HG02840 (cell line): ENCODE results near the gene DMXL2.
"Not testable (repeated sequence)": the region's sequence is repeated elsewhere in the genome, so short reads cannot be mapped to it uniquely, and the experiment has no call there.

Experiments
- ATAC-seq: cut with Tn5 transposase; IDR thresholded peaks from one replicate; pipeline ENCODE4 v1.9.1; 2021; ENCODE audit warnings: mild to moderate bottlenecking, moderate library complexity, moderate number of reproducible peaks; ENCODE audit not compliant: unreplicated experiment, low FRiP score

Gene DMXL2

DNA sequence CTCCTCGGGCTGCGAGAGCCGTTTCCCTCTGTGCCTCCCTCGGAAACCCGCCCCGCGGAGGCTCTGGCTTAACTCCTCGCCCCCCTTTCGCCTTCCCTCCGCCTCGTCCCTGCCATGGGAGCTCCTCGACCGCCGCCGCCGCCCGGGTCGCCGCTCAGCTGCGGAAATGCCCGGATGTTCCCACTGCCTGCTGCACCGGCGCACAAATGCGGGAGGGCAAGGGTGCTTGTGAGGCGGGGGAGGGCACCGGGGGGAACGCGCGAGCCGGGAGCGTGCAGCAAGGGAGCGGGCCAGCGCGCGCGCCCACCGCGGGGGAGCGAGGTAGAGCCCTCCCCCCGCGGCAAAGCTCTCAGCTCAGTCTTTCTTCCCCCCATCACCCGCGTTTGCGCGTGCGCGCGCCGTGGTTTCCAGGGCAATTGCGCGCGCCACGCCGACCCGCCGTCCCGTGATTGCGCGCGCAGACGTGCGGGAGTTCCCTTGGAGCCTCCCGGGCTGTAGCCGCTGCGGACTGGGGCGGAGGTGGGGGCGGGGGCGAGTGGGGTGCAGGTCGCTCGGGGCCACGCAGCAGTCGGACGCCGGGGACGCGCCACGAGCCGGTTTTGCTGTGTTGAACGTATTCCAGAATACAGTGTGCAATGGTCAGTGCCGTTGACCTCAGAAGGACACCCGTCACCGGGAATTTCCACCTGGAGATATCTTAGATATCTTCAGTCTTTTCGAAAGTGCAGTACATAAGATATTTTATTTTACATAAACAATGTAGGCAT, at the start of gene DMXL2:
Gene DMXL2, minus strand, starts transcription at position 168 of the 767 bp plus-strand sequence. CDS start 226 bp downstream, outside the sequence.
- peak; percentile 39 for ATAC-seq

- no peak for ATAC-seq
Measured at GRCh38 chr15:51672155-51672687, 49.6 kb upstream of the DMXL2 start.

DNA sequence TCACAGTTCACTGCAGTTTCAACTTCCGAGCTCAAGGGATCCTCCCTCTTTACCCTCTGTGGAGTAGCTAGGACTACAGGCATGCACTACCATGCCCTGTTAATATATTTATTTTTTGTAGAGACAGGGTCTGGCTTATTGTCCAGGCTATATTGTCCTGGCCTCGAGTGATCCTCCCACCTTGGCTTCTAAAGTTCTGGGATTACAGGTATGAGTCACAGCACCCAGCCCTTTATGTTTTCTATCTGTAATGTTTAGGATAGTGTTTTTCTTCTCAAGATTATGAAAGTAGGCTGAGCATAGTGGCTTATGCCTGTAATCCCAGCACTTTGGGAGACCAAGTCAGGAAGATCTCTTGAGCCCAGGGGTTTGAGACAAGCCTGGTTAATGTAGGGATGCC, 46.8 kb upstream of the DMXL2 start:
- ATAC-seq = no peak

GRCh38 chr15:51668446-51668845, 45.9 kb upstream of the DMXL2 start:
- ATAC-seq = no peak

DNA sequence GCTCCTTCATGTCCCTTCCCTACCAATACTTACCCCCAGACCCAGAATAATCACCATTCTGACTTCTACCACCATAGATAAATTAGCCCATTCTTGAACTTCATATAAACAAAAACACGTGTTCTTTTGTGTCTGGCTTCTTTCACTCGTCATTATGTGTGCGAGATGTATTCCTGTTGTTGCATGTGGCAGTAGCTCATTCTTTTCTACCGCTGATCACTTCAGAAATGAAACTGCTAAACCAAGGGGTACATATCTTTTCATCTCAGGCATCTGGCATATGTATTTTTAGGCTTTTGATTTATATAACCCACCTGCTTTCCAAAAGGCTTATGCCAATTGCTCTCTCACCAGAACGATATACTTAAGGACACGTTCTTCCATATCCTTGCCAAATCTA, 44.9 kb upstream of the DMXL2 start:
- ATAC-seq = no peak

DNA sequence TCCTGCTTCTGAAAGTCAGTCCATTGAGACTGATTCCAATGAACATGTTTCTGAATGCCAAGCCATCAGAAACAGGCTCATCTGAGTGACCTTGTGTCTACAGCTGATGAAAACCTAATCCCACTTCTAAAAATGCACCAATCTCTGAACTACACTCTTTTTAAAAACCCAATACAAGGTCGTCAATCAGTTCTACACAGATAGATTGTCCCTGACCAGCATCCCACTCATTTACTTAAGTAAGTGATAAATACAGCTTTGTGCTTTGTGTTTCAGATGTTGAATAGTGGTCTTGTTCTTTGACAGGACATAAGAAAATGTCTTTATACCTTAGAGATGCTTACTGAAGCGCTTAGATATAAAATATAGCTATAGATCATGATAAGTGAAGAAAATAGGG, 38.5 kb upstream of the DMXL2 start:
- ATAC-seq = no peak

GRCh38 chr15:51658664-51659063, 36.1 kb upstream of the DMXL2 start:
- no peak for ATAC-seq

DNA sequence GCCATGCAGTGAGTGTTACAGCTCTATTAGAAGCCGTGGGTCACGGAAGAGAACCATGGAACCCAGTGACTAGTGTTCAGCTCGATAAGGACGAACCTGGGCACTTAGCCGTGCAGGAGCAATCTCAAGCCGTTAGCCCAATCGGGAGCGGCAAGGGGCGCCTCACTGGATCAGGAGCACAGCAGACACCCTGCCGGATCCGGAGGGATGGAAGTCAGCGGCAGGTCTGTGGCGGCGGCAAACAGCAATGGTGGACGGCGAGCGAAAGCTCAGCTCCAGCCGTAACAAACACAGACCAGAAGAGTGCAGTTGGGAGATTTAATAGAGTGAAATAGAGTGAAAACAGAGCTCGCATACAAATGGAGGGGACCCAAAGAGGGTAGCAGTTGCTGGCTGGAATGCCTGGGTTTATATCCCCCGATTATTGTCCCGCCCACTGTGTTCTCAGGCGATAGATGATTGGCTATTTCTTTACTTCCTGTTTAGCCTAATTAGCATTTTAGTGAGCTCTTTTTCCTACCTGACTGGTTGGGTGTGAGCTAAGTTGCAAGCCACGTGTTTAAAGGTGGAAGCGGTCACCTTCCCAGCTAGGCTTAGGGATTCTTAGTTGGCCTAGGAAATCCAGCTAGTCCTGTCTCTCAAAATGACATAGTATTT, 33.0 kb upstream of the DMXL2 start:
- not testable (repeated sequence) for ATAC-seq

- no peak for ATAC-seq
Measured at GRCh38 chr15:51652084-51652668, 29.6 kb upstream of the DMXL2 start.

DNA sequence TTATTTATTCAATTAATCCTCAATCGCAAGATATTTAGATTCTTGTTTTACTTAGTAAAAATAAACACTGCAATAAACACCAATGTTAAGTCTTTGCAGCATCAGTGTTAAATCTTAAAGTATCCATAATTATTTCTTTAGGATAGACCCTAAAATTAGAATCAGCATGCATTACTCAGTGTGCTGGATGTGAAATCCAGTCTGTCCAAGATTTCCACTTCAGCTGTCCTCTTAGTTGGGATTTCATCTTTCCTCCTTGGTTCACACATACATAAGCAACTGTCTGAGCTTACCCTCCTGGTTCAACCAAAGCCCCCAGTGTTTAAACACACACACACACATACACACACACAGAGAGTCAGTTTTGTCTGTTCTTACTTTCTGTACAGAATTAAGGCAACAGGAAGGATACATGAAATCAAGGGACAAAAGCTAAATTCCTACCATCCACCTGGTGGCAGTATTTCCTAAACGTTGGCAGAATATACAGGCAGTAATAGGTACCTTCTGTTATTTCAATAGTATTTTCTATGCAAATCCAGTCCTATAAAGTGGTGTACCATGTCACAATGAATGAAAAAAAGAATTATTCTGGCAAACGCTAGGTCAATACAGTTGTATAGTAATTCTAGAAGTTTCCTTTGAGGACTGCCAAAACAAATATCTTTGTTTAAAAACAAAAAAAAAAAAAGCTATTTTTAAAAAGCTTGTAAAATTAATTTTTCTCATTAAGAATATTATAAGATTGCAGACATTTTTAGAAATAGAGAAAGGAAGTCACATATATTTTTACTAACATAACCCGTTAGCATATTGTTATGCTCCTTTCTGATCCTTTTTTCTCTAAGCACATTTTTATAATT, 27.3 kb upstream of the DMXL2 start:
- ATAC-seq = no peak

- ATAC-seq = not testable (repeated sequence)
Measured at GRCh38 chr15:51648643-51649042, 26.1 kb upstream of the DMXL2 start.

- ATAC-seq = not testable (repeated sequence)
Measured at GRCh38 chr15:51648101-51648500, 25.5 kb upstream of the DMXL2 start.

- no peak for ATAC-seq
Measured at GRCh38 chr15:51647128-51647562, 24.6 kb upstream of the DMXL2 start.

- no peak for ATAC-seq
Measured at GRCh38 chr15:51642696-51643095, 20.1 kb upstream of the DMXL2 start.

GRCh38 chr15:51641490-51642130, 19.0 kb upstream of the DMXL2 start:
- no peak for ATAC-seq

GRCh38 chr15:51634591-51635198, 12.1 kb upstream of the DMXL2 start:
- ATAC-seq = no peak

GRCh38 chr15:51629612-51630011, 7.0 kb upstream of the DMXL2 start:
- no peak for ATAC-seq

DNA sequence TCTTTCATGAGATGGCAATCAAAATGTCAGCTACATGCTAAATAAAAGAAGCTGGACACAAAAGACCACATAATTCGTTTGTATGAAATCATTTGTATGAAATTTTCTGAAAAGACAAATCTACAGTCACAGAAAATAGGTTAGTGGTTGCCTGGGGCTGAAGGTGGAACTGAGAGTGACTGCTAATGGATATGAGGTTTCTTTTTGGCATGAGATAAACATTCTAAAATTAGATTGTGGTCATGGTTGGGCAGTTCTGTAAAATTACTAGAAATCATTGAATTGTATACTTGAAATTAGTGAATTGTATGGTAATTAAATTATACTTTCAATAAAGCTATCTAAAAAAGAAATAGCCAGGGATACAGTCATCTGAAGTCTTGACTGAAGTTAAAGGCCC, 2.7 kb upstream of the DMXL2 start:
- ATAC-seq = no peak

DNA sequence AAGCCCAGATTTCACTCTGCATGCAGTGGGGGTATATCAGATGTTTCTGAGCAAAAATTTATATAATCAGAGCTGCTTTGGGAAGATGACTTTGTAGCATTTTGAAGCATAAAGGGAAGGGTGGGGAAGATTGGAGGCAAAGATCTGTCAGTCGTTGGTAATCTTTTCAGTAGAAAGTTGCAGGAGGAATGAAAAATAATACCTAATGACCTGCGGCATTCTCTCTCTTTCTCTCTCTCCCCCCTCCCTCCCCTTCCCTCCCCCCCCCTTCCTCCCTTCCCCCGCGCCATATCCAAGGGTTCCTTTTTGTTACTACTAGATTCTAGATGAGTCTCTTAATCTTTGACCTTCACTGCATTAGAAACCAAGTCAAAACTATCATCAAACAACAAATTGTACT, 1.5 kb upstream of the DMXL2 start:
- ATAC-seq = no peak
